Stimulated activated CD8-positive, alpha-beta memory T cell treated with anti-CD3 and anti-CD28 coated beads, Interleukin-12 subunit alpha, Interleukin-12 subunit beta, amount 100 ng/mL, for 1 hour (primary cell): ENCODE measurements around the gene BAIAP2.

Experiments used
- DNase-seq: peaks from one replicate; pipeline ENCODE4 v3.0.0-alpha.2; 2020; ENCODE audit warnings: low read depth

The BAIAP2 gene

DNA sequence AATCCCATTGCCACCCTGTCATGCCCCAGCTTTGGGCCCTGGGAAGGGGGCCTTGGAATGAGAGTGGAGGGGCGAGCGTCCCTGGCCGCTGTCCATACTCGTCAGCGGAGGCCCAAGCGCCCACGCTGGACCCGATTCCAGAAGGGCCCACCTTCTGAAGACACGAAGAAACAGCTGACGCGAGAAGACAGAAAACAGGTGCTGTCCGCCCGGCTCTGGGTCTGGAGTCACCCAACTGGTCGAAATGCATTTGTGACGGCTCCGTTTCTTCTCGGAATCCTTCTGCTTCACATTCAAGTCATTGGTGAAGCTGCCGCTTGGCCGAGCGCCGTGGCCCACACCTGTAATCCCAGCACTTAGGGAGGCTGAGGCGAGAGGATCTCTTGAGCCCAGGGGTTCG is 77.5 kb downstream of the BAIAP2 start:
- DNase-seq = no peak

DNA sequence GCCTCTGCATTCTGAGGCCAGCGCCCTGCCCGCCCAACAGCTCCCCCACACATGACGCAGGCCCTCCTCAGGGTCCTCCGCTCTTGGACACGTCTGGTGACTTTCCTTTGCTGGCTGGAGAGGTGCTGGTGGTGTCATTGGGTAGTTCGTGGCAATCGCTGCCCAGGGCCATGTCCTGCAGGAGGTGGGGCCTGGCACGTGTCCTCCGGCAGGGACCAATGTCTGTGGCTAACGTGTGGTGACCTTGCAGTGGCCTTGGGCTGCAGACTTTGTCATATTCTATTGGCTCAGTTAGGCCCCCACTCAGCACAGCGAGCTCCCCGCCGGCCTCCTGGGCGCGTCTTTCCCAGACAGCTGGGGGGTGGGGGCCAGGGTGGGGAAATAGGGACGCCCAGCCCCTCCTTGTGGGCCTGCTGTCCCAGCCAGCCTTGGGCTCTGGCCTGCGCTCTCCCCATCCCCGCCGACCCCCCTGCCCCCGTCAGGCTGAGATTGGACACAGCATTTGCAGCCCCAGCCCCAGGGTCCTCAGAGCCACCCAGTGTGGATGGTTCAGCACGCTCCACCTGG is 78.3 kb downstream of the BAIAP2 start:
- no peak for DNase-seq

DNA sequence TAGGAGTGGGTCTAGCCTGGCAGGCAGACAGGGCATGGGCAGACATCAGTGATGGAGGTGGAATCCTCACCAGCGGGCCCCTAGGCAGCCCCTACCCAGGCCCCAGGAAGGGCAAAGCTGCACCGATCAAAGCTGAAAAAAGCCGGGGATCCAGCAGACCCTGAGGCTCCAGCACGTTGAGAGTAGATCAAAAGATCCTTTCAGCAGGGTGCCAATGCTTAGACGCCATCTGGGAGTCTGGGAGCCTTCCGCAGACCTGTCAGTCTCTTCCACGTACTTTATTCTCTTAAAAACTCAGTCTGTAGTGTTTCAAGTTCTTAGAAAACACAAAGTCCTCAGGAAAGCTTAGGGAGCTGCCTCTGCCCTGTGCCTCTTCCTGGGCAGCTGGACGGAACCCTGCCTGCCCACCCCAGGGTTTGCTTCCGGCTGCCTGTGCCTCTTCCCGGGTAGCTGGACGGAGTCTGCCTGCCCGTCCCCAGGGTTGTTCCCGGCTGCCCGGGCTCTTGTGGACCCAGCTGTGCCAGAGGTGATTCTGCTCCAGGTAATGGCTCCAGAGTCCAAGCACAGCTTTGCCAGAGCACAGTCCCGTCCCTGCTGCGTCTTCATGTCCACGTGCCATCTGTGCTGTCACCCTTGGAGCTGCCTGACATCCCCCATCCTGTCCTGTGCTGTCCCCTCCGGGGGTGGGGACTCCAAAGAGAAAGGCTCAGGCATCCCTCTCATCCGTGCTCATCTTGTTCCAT is 79.6 kb downstream of the BAIAP2 start:
- DNase-seq = no peak

DNA sequence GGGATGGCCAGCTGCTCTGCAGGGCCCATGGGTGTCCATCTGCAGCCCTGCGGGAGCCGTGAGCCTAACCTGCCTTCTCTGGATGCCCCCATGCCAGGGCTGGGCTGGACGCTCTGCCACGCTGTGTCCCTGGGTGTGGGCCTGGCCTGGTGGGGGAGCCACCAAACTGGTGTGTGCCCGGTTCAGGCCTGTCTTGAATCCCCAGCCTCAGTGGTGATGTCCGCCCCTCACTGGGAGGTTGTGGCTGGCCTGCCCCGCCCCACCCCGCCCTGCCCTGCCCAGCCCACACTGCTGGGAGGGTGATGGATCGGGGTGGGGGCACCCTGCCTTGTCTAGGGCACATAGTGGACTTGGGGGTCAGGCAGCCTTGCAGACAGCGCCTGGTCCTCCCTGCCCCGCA is 80.3 kb downstream of the BAIAP2 start:
- DNase-seq = no peak

DNA sequence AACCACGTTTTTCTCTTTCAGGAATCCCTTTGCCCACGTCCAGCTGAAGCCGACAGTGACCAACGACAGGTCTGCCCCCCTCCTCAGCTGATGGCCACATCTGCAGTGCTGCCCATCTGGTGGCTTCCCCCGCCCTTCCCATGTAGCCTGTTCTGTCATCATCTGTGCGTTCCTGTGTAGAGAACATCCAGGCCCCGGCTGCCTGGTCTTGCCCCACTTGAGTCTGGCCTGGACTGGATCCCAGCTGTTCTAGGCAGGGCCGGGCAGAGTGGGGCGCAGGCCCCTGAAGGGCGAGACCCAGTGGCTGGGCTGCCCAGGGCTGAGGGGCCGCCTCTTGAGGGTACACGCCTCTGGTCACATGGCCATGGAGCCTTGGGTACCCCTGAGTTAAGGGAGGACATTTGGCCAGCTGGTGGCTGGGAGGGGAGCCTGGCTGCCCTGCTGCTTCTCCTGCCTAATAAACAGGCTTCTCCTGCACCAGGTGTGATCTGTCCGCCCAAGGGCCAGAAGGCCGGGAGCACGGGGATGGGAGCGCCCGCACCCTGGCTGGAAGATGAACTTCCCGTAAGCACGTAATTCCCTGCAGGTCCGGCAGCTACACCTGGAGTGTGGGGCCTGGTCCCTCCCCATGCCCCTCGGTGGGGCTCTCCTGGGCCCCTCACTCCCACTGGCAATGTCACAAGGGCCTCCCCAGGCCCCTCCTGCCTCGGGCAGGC is 81.0 kb downstream of the BAIAP2 start:
- no peak for DNase-seq

DNA sequence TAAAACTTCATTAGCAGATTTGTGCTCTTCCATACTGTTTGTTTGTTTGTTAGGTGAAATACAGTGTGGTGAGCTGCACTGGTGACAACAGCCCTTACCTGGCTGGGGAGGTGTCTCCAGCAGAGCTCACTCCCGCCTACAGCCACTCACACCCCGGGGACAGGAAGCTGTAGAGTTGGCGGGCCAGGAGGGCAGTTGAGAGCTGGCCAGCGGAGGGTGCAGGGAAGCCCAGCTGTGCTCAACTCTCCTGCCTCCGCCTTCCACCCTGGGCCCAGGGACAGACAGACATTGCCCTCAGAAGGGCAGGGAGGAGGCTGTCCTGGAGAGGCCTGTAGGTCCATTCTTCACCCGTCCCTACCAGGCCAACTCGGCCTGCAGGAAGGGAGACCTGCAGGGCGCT is 81.8 kb downstream of the BAIAP2 start:
- no peak for DNase-seq

DNA sequence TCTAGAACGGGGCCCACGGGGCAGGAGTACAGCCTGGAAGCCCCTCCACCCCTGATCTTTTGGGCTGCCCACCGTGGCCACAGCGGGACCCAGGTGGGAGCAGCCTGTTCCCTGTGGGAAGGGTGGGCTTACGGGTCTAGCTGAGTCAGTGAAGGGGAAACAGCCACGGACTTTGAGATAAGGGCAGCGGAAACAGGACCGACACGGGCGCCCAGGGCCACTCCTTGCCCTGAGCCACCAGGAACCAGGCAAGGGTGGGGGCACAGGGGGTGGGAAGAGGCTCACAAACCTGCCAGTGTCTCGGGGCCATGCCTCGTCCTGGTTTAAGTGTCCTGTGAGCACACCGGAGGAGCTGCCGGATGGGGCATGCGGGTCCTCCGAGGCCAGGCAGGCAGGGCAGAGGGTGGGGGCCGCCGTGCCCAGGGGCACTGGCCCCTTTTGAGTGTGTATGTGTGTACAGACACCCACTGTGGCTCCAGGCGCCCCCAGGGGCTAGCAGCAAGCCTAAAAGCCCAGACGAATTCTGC is 82.8 kb downstream of the BAIAP2 start:
- no peak for DNase-seq

DNA sequence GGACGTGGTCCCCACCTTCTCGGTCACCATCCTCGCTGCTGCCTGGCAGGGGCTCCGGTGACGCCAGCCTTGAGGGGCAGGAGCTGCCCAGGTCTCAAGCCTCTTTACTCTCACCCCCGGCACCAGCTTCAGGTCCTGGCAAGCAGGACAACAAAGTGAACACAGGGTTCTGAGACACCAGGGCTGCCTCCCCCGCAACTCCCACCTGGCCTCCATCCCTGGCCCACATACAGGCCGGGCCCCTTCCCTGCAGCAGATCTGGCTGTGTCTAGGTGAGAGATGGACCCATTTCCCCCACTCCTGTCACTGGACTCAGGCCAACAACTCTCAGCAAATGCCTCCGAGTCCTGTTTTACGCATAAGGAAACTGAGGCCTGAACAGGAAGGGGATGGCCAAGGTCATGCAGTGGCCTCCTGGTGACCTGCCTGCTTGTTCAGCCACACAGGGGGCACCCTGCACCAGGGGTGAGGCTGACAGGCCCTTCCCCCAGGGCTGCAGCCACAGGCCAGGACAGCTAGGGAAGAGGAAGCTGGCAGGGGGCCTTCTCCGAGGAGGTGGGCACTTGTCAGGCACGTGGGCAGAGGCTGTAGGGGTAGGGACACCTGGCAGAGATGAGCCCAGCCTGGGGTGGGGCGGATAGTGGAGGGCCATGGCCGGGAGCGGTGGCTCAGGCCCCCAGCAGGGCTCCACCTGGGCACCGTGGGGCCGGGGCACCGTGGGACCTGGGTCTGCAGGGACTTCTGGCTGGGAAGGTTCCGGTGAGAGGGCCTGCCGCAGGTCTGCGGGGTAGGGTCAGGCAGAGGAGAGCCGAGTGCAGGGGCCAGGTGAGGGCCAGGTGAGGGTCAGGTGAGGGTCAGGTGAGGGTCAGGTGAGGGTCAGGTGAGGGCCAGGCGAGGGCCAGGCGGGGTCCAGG is 83.6 kb downstream of the BAIAP2 start:
- DNase-seq = no peak

DNA sequence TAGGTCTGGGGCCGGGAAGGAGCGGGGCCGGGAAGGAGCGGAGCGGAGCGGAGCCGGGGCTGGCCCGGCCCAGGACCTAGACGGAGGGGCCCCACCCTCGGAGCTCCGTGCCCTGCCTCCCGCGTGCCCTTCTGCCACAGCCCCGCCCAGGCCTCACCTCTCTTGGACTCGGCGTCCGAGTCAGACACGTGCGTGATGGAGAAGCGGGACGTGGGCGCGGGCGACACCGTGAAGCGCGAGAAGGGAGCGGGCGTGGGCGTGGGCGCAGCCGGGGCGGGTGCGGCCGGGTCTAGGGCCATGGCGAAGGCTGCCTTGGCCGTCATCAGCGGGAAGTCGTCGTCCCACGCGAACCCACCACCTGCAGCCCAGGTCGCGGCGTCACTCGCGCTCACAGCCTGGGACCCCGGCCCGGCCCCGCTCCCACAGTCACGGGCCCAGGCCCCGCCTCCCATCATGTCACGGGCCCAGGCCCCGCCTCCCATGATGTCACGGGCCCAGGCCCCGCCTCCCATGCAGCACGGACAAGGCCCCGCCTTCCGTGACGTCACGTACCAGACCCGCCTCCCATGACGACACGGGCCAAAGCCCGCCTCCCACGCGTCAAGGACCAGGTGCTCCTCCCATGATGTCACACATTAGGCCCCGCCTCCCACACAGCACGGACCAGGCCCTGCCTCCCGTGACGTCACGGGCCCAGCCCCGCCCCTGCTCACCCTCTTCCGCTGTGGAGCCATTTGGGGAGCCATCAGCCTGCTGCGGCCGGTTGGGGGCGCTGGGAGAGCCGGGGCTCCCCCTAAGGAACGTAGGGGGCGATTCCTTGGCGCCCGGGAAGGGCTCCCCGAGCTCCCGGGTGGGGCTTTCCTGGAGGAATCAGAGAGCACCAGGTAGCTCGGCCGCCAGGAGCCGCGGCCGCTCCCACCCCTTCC is 84.5 kb downstream of the BAIAP2 start:
- DNase-seq = peak; percentile 61

DNA sequence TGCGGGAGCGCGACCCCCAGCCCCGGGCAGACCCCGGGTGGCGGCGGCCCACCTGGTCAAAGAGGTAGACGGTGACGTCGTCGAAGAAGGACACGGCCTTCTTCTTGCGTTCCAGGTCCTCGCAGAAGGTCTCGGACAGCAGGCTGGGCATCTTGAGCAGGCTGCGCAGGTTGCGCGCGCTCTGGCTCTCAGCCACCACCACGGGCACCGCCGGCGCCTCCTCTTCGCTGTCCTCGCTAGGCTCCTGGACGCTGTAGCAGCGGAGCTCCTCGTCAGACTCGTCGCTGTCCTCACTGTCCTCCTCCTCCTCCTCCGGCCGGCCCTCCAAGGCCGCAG is 85.2 kb downstream of the BAIAP2 start:
- DNase-seq = no peak

DNA sequence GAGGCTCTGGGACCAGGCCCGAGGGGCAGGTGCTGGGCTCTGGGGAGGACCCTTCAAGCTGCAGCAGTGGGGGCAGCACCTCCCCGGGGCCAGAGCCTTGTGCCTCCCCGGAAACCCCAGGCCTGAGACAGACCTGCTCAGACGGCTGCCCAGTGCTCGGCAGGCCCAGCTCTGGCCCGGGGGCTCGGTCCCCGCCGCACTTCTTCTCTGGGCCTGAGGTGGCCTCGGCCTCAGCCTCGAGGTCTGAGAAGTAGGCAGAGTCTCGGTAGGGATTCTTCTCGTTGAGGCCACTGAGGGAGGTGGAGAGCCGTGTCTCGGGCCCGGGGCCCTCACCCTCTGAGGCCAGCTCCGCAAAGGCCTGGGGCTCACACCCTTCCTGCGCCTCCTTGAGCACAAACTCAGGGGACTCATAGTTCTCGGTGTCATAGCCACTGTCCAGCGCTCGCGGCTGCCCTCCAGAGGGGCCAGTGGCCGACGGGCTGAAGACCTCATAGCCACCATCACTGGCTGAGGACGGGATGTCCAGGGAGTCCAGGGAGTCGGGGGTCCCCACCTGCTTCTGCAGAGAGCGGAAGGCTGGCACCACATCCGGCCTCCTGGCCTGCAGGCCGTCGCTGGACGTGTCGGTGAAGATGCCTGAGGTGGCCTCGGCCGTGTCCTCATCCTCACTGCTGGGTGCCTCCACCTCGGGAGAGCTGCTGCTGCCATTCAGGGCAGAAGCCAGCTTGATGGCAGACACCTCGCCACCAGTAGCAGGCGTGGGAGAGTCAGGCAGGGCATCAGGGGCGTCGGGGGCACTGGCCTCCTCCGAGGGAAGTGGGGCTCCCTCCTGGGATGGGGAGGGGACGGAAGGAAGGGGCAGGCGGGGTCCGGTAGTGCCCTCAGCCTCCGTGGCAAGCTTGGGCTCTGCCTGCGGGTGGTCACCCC is 86.0 kb downstream of the BAIAP2 start:
- no peak for DNase-seq

DNA sequence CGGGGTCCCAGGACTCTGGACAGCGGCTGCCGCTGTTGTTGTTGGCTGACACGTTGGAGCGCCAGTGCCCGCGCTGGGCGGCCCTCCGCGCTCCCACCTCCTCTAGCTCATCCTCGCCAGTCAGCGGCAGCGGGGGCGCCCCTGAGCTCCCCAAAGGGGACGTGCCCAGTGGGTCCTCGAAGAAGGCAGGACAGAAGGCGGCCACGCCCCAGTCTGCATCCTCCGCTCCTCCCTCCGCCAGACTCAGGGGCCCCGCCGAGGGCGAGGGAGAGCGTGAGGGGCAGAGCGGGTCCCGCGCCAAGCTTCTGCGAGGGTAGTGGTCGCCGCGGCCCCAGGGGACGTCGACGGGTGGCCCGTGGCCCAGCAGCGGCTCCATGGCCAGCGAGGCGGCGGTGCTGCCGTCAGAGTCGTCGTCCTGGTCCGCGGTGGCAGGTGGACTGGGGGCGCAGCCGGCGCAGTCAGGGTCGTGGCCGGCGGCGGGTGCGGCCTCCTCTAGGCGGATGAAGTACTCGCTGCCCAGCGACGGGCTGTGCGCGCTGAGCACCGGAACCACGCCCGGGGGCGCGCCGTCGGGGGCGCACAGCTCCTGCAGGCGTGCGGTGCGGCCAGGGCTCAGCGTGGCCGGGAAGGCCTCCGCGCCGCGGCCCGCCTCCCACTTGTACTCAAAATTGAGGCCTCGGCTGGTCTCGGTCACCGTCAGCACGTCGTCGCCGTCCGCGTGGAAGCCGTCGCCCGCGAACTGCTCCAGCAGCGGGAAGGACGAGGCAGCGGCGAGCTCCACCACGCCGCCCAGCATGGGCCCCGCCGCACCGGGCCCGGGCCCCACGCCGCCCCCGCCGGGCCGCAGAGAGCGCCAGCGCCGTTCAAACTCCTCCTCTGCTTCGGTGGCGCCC is 87.1 kb downstream of the BAIAP2 start:
- DNase-seq = no peak

DNA sequence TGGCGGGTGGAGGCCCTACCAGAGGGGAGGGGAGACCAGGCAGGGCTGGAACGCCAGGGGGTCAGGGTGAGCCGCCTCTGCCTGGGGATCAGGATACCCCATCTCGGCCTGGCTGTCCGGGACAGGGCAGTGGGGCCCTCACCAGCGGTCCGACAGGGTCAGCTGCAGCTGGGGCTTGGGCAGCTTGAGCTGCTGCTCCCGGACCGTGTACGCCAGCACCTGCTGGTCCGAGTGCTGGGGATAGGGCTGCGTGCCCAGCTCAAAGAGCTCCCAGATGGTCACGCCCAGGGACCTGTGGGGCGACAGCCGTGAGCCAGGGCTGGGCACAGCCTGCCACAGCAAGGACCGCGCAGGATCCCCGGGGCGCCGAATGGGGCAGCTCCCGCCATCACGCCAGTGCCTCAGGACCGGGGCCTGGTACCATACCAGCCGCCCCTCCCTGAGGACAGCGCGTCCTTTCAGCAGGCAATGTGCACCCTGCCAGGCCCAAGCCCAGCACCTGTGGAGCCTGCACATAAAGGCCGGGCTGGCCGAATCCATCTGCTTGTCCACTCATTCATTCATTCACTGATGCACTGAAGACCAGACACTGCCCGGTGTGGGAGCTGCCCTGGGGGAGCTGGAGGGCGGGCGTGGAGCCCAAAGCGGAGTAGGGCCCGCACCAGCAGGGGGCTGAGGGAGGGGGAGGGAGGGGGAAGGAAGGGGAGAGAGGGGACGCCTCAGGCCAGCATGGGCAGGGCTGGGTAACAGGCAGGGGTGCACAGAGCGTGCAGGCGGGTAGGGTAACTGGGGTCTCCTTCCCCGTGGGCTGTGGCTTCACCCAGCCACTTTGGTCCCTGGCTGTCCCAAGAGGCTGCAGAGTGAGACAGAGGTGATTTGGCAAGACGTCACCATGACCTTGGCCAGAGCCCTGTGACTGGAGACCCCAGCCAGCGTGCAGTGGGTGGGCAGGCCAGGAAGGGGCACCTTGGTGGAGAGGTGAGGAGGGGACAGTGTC is 88.4 kb downstream of the BAIAP2 start:
- DNase-seq = no peak

DNA sequence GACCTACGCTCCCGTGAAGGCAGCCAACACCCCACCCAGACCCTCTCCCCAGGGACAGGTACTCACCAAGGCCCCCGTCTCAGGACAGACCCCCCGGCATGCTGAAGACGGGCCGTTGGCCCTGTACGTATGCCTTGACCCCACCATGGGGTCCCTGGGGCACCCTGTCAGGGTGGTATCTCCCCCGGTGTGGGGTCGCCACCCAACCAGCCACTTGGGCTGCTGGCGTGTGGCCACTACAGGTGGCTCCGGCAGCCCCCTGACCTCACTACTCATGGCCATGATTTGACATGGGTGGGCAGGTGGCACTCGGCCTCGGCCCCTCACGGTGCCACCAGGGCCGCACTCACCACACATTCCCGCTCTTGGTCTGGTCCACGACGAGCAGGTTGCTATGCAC is 89.4 kb downstream of the BAIAP2 start:
- no peak for DNase-seq

DNA sequence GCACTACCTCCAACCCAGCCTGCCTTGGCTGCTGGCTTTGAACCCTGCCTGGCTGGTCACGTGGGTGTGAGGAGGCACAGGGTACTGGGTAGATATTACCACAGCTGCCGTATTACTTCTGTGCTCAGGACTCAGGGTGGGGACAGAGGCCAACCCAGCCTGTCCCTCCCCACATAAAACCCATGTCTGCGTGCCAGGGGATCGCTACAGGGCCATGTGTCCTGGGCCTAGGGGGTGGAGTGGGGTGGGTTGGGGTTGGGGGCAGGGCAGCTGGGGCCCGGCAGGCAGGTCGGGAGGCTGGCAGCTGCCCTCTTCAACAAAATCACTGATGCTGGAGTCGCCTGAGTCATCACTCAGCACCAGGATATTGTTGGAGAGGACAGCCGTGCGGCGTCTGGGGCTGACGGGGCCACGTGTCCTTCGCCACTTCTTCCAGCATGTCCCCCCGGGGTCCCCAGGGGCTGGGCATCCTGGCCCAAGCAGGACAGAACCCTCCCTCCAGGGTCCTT is 90.7 kb downstream of the BAIAP2 start:
- DNase-seq = no peak

DNA sequence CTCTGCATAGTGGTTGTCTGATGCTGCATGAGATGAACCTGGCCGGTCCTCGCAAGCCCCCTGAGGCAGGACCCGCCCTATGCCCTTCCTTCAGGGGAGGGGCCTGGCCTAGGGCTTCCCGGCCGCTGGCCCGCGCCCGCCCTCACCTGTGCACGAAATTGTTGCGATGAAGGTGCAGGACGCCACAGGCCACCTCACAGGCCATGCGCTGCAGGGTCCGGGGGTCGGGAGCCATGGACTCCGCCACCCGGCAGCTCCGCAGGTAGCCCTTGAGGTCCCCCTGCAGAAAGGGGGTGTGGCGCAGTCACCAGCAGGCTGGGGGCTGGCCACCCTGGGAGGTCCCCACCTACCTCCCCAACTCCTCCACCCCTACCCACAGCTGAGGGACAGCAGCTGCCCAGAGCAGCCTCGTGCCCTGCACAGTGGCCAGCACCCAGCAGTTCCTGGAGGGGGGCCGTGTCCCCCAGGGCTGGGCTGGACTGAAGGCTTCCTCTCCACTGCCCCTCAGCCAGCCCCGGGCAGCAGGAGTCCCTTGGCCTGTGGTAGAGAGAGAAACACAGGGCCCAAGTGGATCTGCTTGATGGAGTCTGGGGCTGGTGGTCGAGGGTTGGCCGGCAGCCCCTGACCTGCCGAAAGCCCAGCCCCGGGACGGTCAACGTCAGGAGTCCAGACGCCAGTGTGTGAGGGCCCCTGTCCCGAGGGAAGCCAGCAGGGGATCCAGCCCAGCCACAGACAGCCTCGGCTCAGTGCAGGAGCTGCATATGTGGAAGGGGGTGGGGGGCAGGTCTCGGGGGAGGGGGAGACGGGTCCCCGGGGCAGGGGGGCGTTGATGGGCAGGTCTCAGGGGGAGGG is 91.6 kb downstream of the BAIAP2 start:
- DNase-seq = no peak

DNA sequence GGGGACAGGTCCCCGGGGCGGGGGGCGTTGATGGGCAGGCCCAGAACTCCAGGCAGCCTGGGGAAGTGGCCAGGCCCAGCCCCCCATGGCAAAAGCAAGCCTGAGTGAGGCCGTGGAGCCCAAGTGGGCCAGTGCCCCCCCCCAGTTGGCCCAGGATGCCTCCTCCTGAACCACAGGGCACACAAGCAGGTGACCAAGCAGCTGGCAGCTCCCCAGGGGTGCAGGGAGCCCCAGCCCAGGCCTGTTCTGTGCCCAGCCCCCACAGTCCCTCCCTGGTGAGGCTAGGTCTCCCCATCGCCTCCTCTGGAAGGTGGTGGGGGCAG is 92.1 kb downstream of the BAIAP2 start:
- no peak for DNase-seq
